ENCODE results near the gene CELSR1. TPM values are rescaled to one million over a fixed set of nuclear protein-coding genes. Genes with fewer than 3 reads are reported as not detected.

CELSR1 gene
- total RNA-seq, 3 donors from 2014 or later, result 0.96 to 36.7 (median 21.2) TPM

DNA sequence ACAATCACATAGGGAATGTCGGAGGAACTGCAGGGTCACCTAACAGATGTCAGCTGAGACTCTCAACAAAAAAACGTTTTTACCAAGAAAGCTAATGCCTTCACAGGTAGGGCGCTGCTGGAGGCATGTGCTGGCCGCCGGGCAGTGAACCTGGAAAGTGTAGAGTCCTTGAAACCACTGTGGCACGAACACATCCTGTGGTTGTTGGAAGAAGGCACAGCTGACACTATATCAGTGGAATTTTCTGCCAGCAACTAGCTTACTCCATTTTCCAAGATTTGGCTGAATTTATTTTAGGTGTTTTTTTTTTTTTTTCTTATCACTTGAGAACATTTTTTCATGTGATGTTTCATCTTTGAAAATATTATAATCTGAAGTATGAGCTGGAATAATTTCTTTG, 187.7 kb downstream of the CELSR1 start:
- Histone ChIP-seq H3K36me3 (peaks cover 26% of the 10 kb centered on the region), H3K4me1 (no peaks in the 10 kb centered on the region), H3K27me3 (no peaks in the 10 kb centered on the region), H3K9me3 (no peaks in the 10 kb centered on the region), H3K27ac (no peak overlapping the region), H3K4me3 (no peak overlapping the region)
- intact Hi-C loops (cut with DNase I; ENCODE audit: low total_unique reads), result loop anchor here (10.0 kb wide), 1 partner anchor 185 kb away; the partner anchor contains the start of gene CELSR1
- no peak for DNase-seq (ENCODE audit: low spot score in 2 of 2)
- TF ChIP-seq POLR2A (IDR thresholded peaks at IDR 0.05), result no peak
- TF ChIP-seq POLR2AphosphoS5 (IDR thresholded peaks at IDR 0.05), result no peak
- no peak for TF ChIP-seq CTCF (IDR thresholded peaks at IDR 0.05)

DNA sequence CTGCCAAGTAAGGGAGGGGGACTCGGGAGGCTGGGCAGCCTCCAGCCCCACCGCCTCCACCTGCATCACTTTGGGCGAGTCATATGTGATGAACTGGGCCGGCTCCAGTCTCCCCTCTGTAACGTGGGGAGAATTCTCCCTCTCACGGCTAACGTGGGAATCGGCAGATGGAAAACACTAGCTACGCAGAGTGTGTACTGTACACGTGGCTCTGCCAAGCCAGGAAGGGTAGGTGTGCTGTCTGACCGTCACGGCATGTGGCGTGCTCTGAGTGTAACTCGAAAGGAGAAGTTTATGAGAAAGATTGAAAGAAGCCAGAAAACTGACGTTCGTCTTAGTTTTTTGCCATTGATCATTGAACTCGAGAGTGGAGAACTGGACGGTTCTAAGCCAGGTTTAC, 188.2 kb downstream of the CELSR1 start:
- no peak for DNase-seq (ENCODE audit: low spot score in 2 of 2)
- no peak for TF ChIP-seq POLR2AphosphoS5 (IDR thresholded peaks at IDR 0.05)
- no peak for TF ChIP-seq POLR2A (IDR thresholded peaks at IDR 0.05)
- TF ChIP-seq CTCF (IDR thresholded peaks at IDR 0.05), result no peak
- intact Hi-C loops (cut with DNase I; ENCODE audit: low total_unique reads), result no loop called here
- Histone ChIP-seq H3K4me3 (no peak overlapping the region), H3K9me3 (no peaks in the 10 kb centered on the region), H3K36me3 (peaks cover 26% of the 10 kb centered on the region), H3K27me3 (no peaks in the 10 kb centered on the region), H3K4me1 (no peaks in the 10 kb centered on the region), H3K27ac (no peak overlapping the region)

DNA sequence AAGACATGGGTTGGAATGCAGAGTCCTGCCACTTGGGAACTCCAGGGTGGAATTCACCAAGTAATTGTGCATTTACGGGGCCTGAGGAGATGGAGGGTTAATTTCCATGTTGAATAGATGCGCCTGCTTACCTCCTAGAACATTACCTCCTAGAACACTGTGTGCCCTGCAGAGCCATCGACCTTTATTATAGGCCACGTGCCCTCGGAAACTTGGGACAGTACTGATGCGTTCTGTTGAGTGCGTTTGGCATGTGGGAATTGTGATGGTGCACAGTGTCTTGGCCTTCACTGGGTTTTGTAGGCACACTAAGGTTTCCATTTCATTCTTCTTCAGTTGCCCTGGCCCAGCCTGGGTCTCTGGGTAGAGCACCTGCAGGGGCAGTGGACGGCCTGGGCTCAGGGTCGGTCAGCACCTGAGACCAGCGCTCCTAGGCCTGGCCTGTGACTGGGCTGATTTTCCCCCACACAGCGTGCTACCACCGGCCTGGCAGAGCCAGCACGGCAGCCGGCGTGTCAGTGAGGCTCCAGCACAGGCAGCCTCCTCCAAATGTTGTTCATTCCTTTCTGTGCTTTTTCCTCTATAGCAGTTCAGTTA, 189.2 kb downstream of the CELSR1 start:
- no peaks in the 10 kb centered on the region for H3K27me3 ChIP-seq
- no peaks in the 10 kb centered on the region for H3K9me3 ChIP-seq
- TF ChIP-seq POLR2AphosphoS5 (IDR thresholded peaks at IDR 0.05) (no peak), POLR2A (IDR thresholded peaks at IDR 0.05) (no peak), CTCF (IDR thresholded peaks at IDR 0.05) (no peak)
- intact Hi-C loops (cut with DNase I; ENCODE audit: low total_unique reads), result no loop called here
- H3K27ac ChIP-seq, result no peak overlapping the region
- DNase-seq (ENCODE audit: low spot score in 2 of 2), result no peak
- H3K4me1 ChIP-seq, result no peaks in the 10 kb centered on the region
- H3K4me3 ChIP-seq, result no peak overlapping the region
- H3K36me3 ChIP-seq, result peaks cover 26% of the 10 kb centered on the region

DNA sequence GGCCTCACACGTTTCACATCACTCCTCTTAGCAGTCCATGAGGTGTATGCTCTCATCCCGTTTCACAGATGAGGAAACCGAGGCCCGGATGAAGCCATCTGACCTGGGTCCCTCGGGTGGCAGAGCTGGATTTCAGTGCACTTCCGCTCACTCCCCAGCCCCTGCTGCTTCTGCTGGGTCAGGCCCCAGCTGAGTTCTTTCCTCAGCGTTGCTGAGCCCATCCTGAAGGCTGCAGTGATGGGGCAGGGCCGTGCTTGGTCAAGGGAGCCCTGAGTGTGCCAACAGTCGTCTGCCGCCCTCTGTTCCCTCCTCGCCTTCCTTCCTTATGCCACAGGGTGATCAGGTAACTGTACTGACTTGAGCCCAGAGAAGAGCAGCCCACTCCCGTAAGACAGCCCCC, 189.8 kb downstream of the CELSR1 start:
- Histone ChIP-seq H3K27ac (no peak overlapping the region), H3K36me3 (peaks cover 26% of the 10 kb centered on the region), H3K9me3 (no peaks in the 10 kb centered on the region), H3K4me3 (no peak overlapping the region), H3K4me1 (no peaks in the 10 kb centered on the region), H3K27me3 (no peaks in the 10 kb centered on the region)
- no peak for DNase-seq (ENCODE audit: low spot score in 2 of 2)
- no peak for TF ChIP-seq CTCF (IDR thresholded peaks at IDR 0.05)
- no peak for TF ChIP-seq POLR2AphosphoS5 (IDR thresholded peaks at IDR 0.05)
- TF ChIP-seq POLR2A (IDR thresholded peaks at IDR 0.05), result no peak
- intact Hi-C loops (cut with DNase I; ENCODE audit: low total_unique reads), result no loop called here

- Histone ChIP-seq H3K4me3 (no peak overlapping the region), H3K36me3 (peaks cover 26% of the 10 kb centered on the region), H3K27me3 (no peaks in the 10 kb centered on the region), H3K9me3 (no peaks in the 10 kb centered on the region), H3K4me1 (no peaks in the 10 kb centered on the region), H3K27ac (no peak overlapping the region)
- TF ChIP-seq POLR2AphosphoS5 (IDR thresholded peaks at IDR 0.05) (no peak), POLR2A (IDR thresholded peaks at IDR 0.05) (no peak), CTCF (IDR thresholded peaks at IDR 0.05) (no peak)
- intact Hi-C loops (cut with DNase I; ENCODE audit: low total_unique reads), result no loop called here
- DNase-seq (ENCODE audit: low spot score in 2 of 2), result no peak
Measured at GRCh38 chr22:46346680-46347405, 190.6 kb downstream of the CELSR1 start.
